Left ventricle myocardium inferior (tissue), 1 donor: ENCODE data around the gene PLPPR1. TPM values are rescaled to one million over a fixed set of nuclear protein-coding genes. Genes with fewer than 3 reads are reported as not detected.

Source experiments
- DNase-seq: peaks from one replicate; pipeline ENCODE4 v3.0.0-alpha.2; 2020
- H3K27ac ChIP-seq: fragments of 200-600 bp; replicated peaks from 2 replicates; pipeline ENCODE4 v1.8.0; 2021
- H3K27me3 ChIP-seq: fragments of 200-600 bp; 2 replicates; pipeline ENCODE4 v1.8.0; 2021; ENCODE audit warnings: low read depth
- H3K36me3 ChIP-seq: fragments of 200-600 bp; 2 replicates; pipeline ENCODE4 v1.8.0; 2021
- H3K4me1 ChIP-seq: fragments of 200-600 bp; 2 replicates; pipeline ENCODE4 v1.8.0; 2021
- H3K4me3 ChIP-seq: fragments of 200-600 bp; 2 replicates; pipeline ENCODE4 v1.8.0; 2021; ENCODE audit warnings: mild to moderate bottlenecking, moderate library complexity
- H3K9me3 ChIP-seq: fragments of 200-600 bp; replicated peaks from 2 replicates; pipeline ENCODE4 v1.8.0; 2021
- intact Hi-C: fragments of 100-400 bp; cut with micrococcal nuclease; formaldehyde crosslinking; loops from one replicate; pipeline ENCODE4 v1.11.0; 2022
- total RNA-seq: library from RNA; stranded (reverse); fragmentation: NEBNext Ultra II Directional; extraction: Animal tissue kit (Norgen Biotek cat#: 25700); gene quantifications from one replicate; pipeline ENCODE4 v1.2.1, GENCODE V29; 2021
- TF ChIP-seq, protein P1 (sequence below): fragments of 200-600 bp; IDR thresholded peaks from 2 replicates; pipeline ENCODE4 v1.8.0; 2021; ENCODE audit warnings: antibody characterized with exemption, mild to moderate bottlenecking, borderline replicate concordance
- donor health status: DM: no; HTN: yes; CAD: no; lungs with severe emphysema.

The PLPPR1 gene
- total RNA-seq, 1 donor from 2014 or later = not detected

DNA sequence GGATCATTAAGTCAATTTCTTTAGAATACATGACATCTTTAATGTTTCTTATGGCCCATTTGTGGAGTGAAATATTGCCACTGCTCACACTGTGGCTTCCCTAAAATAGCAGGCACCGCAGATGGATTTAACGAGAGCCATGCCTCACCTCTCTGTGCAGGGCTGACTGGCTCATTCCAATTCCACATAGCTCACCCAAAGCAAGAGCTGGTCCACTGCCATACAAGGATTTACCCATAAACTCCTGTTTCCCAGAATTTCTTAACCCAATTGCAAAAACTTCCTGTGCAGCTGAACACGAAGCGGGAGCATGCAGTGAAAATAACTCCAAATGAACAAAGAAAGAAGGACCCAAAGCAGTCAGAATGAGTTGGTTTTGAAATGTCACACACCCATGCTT lies 196.7 kb downstream of the PLPPR1 start:
- peaks cover 8% of the 10 kb centered on the region for H3K27me3 ChIP-seq
- no peaks in the 10 kb centered on the region for H3K36me3 ChIP-seq
- no peak overlapping the region for H3K4me3 ChIP-seq
- H3K4me1 ChIP-seq = no peaks in the 10 kb centered on the region
- TF ChIP-seq, protein P1, sequence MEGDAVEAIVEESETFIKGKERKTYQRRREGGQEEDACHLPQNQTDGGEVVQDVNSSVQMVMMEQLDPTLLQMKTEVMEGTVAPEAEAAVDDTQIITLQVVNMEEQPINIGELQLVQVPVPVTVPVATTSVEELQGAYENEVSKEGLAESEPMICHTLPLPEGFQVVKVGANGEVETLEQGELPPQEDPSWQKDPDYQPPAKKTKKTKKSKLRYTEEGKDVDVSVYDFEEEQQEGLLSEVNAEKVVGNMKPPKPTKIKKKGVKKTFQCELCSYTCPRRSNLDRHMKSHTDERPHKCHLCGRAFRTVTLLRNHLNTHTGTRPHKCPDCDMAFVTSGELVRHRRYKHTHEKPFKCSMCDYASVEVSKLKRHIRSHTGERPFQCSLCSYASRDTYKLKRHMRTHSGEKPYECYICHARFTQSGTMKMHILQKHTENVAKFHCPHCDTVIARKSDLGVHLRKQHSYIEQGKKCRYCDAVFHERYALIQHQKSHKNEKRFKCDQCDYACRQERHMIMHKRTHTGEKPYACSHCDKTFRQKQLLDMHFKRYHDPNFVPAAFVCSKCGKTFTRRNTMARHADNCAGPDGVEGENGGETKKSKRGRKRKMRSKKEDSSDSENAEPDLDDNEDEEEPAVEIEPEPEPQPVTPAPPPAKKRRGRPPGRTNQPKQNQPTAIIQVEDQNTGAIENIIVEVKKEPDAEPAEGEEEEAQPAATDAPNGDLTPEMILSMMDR = no peak
- intact Hi-C loops = no loop called here
- H3K9me3 ChIP-seq = peaks cover 5% of the 10 kb centered on the region
- H3K27ac ChIP-seq = no peak overlapping the region
- DNase-seq = no peak

- no peak for DNase-seq
- Histone ChIP-seq H3K36me3 (no peaks in the 10 kb centered on the region), H3K4me1 (no peaks in the 10 kb centered on the region), H3K4me3 (no peak overlapping the region), H3K27me3 (peaks cover 8% of the 10 kb centered on the region), H3K9me3 (peaks cover 5% of the 10 kb centered on the region), H3K27ac (no peak overlapping the region)
- TF ChIP-seq, protein P1 = no peak
- intact Hi-C loops = no loop called here
Observed at GRCh38 chr9:101226161-101226560, 197.6 kb downstream of the PLPPR1 start.

DNA sequence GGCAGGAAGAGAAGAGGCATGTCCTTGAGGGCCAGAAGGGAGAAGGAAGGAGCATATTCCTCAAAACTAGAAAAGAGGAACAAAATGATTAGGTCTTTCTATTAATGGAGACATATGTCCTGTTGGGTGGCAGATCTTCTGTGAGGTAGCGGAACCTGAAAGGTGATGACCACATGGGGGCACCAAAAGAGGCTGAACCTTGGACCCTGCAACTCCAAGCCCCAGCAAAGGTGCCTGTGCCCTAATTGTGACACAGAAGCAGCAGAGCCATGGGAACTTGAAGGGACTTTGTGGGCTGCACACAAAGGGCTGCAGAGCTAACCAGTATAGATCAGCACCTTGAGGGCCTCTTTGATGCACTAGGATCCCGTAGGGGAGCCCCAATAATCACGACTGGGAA lies 198.3 kb downstream of the PLPPR1 start:
- H3K36me3 ChIP-seq = no peaks in the 10 kb centered on the region

GRCh38 chr9:101229606-101230005 lies 201.1 kb downstream of the PLPPR1 start:
- Histone ChIP-seq H3K27ac (no peak overlapping the region), H3K36me3 (no peaks in the 10 kb centered on the region)
- intact Hi-C loops = loop anchor here (10.0 kb wide), 1 partner anchor 515 kb away; no protein-coding TSS in a partner anchor

More for the DNA sequence above, 198.3 kb downstream of the PLPPR1 start:
- Histone ChIP-seq H3K27ac (no peak overlapping the region), H3K4me3 (no peak overlapping the region), H3K4me1 (no peaks in the 10 kb centered on the region), H3K9me3 (peaks cover 5% of the 10 kb centered on the region), H3K27me3 (peaks cover 8% of the 10 kb centered on the region)
- no peak for DNase-seq
- intact Hi-C loops = no loop called here
- TF ChIP-seq, protein P1 = no peak

DNA sequence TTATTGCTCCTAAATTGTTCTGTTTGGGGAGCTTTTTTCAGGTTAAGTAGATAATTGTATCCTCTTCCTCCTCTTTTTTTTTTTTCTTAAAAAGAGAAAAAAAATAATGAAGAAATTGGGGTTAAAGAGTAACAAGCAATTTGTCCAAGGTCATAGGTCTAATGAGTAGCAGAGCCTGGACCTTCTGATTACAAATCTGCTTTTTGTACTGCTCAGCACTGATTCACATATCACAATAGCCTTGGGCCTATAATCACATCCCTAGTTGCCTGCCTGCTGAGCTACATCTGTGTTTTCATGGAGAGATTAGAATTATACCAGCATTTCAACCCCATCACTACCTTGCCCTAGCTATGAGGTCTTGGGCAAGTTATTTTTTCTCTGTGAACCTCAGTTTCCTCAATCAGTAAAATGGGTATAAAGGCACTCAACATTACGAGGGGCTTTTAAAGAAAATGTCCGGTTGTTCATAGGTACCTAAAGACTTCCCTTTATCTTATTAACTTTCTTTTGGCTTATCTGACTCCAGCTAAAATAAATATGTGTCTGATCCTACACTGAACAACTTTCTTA lies 204.0 kb downstream of the PLPPR1 start:
- no peak overlapping the region for H3K4me3 ChIP-seq
- intact Hi-C loops = loop anchor here (10.0 kb wide), 1 partner anchor 518 kb away; no protein-coding TSS in a partner anchor
- H3K4me1 ChIP-seq = no peaks in the 10 kb centered on the region
- DNase-seq = no peak
- no peaks in the 10 kb centered on the region for H3K36me3 ChIP-seq
- TF ChIP-seq, protein P1 = no peak
- H3K27ac ChIP-seq = no peak overlapping the region
- H3K9me3 ChIP-seq = no peaks in the 10 kb centered on the region
- H3K27me3 ChIP-seq = peaks cover 4% of the 10 kb centered on the region

More at GRCh38 chr9:101229606-101230005, 201.1 kb downstream of the PLPPR1 start:
- Histone ChIP-seq H3K27me3 (peaks cover 4% of the 10 kb centered on the region), H3K4me1 (no peaks in the 10 kb centered on the region), H3K4me3 (no peak overlapping the region), H3K9me3 (peaks cover 5% of the 10 kb centered on the region)
- DNase-seq = no peak
- TF ChIP-seq, protein P1 = no peak
